ENCODE results near the gene PDXK. TPM values are rescaled to one million over a fixed set of nuclear protein-coding genes. Genes with fewer than 3 reads are reported as not detected.

Gene PDXK
- total and polyA plus RNA-seq, 2 of the 8 experiments (the other 6 are each of a cell fraction or from before 2014, with no cell fraction given) = 78.0 to 112 TPM

DNA sequence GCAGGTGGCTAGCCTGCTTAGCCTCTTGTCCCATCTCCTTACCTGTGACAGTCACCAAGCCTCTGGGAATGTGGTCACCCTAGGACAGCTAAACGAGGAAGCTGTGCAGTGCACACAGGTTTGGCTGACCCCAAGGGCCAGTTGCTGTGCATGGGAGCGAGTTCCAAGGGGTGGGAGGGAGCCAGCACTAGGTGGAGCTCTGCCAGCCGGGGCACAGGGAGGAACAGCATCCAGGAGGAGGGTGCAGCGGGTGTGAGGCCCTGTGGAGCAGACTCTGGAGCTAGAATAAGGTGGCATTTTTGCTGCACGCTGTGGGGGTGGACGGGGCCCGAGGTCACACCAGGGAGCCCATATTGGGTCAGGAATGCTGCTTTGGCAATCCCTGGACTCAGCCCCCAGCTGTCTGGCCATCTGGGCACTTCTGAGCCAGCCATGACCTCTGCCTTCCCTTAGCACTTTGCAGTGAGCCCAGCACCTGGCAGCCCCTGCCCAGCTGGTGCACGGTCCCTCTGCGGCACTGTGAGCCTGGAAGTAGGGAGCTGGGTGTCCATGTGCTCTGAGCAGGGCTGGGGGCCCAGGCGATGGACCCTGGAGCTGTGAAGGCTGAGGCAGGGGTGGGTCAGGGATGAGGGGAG, 8.7 kb downstream of the PDXK start:
- Histone ChIP-seq H2BK12ac (ENCODE audit: low read depth, low read length) (peak overlapping the region; percentile 1; the same call in 1 of the 2 replicates), H3K18ac (ENCODE audit: extremely low read depth, low read length) (peak overlapping the region; percentile 4; the same call in 1 of the 2 replicates), H3K9me3 (ENCODE audit: insufficient read depth in 2 of 2, low read depth in 1 of 2, low read length in 1 of 2) (no peaks in the 10 kb centered on the region), H3K4me3 (ENCODE audit: extremely low read depth in 1 of 4, insufficient read depth in 2 of 4, low read depth in 3 of 4, low read length in 4 of 4) (peak overlapping the region in 1 of 4 experiments; percentile 83; a peak in 1 of 8 replicates), H4K20me1 (replicated peaks in 1 of 2; ENCODE audit: control insufficient read depth in 1 of 2, insufficient read depth in 2 of 2, low read length in 2 of 2) (peaks cover 0 to 6% of the 10 kb centered on the region in 2 experiments), H3K79me1 (ENCODE audit: low read depth, low read length) (peaks cover 14% of the 10 kb centered on the region; the same call in 1 of the 2 replicates), H4K5ac (ENCODE audit: insufficient read length, low read depth, low read length) (no peak overlapping the region), H3K56ac (replicated peaks; ENCODE audit: insufficient read length, low read depth, low read length) (no peak overlapping the region), H3K27ac (ENCODE audit: low read depth, low read length) (no peak overlapping the region; the same call in 1 of the 2 replicates), H3K36me3 (ENCODE audit: control insufficient read depth in 2 of 4, insufficient read depth in 4 of 4, low read length in 3 of 4) (no peaks in the 10 kb centered on the region), H3K23me2 (ENCODE audit: low read depth, low read length) (peaks cover 9% of the 10 kb centered on the region; the same call in 1 of the 2 replicates), H2BK20ac (ENCODE audit: low read length) (no peak overlapping the region), H3K9ac (replicated peaks in 1 of 4; ENCODE audit: extremely low read depth in 1 of 4, low read depth in 3 of 4, low read length in 3 of 4) (peak overlapping the region in 2 of 4 experiments; percentile 60 to 75; a peak in 2 of 7 replicates), H3K23ac (ENCODE audit: insufficient read length) (no peak overlapping the region), H3K4me1 (replicated peaks in 1 of 4; ENCODE audit: control insufficient read depth in 3 of 4, insufficient read depth in 4 of 4, low read length in 3 of 4) (peaks cover 0 to 21% (median 11%) of the 10 kb centered on the region in 4 experiments; a peak in 6 of 7 replicates), H4K8ac (ENCODE audit: extremely low read depth, insufficient read depth, low read length) (peak overlapping the region; percentile 45), H2BK120ac (replicated peaks; ENCODE audit: low read depth, low read length) (no peak overlapping the region), H2AK5ac (ENCODE audit: low read depth, low read length) (peak overlapping the region; percentile 1; the same call in 1 of the 2 replicates), H2BK5ac (ENCODE audit: low read depth, low read length) (peak overlapping the region; percentile 97), H3K79me2 (ENCODE audit: control insufficient read depth in 1 of 2, insufficient read depth in 2 of 2, low read length in 2 of 2) (peaks cover 0 to 52% of the 10 kb centered on the region in 2 experiments; a peak in 3 of 4 replicates), H3K27me3 (replicated peaks in 1 of 4; ENCODE audit: control insufficient read depth in 3 of 4, extremely low read depth in 1 of 4, insufficient read depth in 3 of 4, low read length in 3 of 4) (no peaks in the 10 kb centered on the region), H2AFZ (ENCODE audit: low read length) (no peak overlapping the region), H2BK15ac (ENCODE audit: low read length) (peak overlapping the region; percentile 90), H4K91ac (replicated peaks; ENCODE audit: insufficient read length, low read length) (peak overlapping the region; percentile 96), H3K14ac (ENCODE audit: insufficient read length) (no peak overlapping the region), H3K4ac (replicated peaks; ENCODE audit: insufficient read length, low read depth, low read length) (peak overlapping the region; percentile 27), H3K4me2 (ENCODE audit: insufficient read depth in 1 of 2, low read depth in 2 of 2, low read length in 2 of 2) (peak overlapping the region; percentile 71 to 90)
- no peak for TF ChIP-seq CEBPB (IDR thresholded peaks at IDR 0.05; ENCODE audit: low read depth, low read length)
- TF ChIP-seq CTCF (IDR thresholded peaks at IDR 0.05; ENCODE audit: control extremely low read depth in 1 of 3, insufficient read depth in 1 of 3, low read depth in 1 of 3, low read length in 3 of 3) = peak in 2 of 3 experiments; percentile 29 to 50; a peak in 1 of 4 replicates
- FAIRE-seq = no peak
- CTCF ChIA-PET (ENCODE audit: partially characterized antibody) = interaction anchor here (0.6 to 3.7 kb wide), 23 partner anchors 8 to 1388 kb away, joined by 3 to 13 read pairs (median 5); no protein-coding TSS in a partner anchor
- POLR2A ChIA-PET (ENCODE audit: partially characterized antibody) = interaction anchor here (0.8 to 6.8 kb wide), 13 partner anchors 7 to 69 kb away, joined by 3 to 41 read pairs (median 13); partner anchors contain the start of genes HSF2BP, PDXK, RRP1 and RRP1B
- no peak for DNase-seq (ENCODE audit: low read depth in 1 of 2, low spot score in 2 of 2)
- 77% methylated on average over 10 of the region's 10 CpGs; no CpG with 5 or more reads in 1 of the 2 experiments for WGBS, 2 experiments (ENCODE audit: extremely low coverage in 1 of 2, insufficient coverage in 1 of 2, insufficient read length in 1 of 2, insufficient replicate concordance in 2 of 2, low coverage in 1 of 2, low lambda C conversion rate in 2 of 2, missing lambda C conversion rate in 1 of 2)

Data from H1 (cell line).